DLD1 (cell line): ENCODE measurements around the gene RBMY1A1.
"Not testable (repeated sequence)": the region's sequence is repeated elsewhere in the genome, so short reads cannot be mapped to it uniquely, and the experiment has no call there.

Experiments
- in situ Hi-C: cut with HindIII; loops from 2 replicates; pipeline ENCODE4 v1.10.0; 2017; ENCODE audit warnings: low sequenced_read_pairs

Gene RBMY1A1

DNA sequence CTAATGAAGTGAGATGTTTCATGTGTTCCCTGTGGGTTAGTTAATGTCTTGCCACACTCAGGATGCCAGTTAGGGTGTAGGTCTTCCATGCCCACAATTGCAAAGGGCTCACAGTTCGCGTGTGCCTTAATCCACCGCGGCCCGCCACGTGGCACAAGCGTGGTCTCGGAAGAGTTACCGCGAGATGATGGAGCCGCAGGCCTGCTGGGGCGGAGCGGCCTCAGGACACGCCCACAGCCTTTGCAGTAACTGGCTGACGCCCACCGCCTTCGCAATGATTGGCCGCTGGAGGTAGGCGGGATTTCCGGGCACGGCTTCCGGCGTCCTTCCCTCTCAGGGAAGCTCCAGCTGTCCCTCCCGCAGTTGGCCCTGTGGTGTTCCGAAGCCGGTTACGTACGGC is at the start of gene RBMY1A1:
Gene RBMY1A1, plus strand, starts transcription at position 301 of the 400 bp plus-strand sequence. CDS start 2,013 bp downstream, outside the sequence.
- in situ Hi-C loops: not testable (repeated sequence)

DNA sequence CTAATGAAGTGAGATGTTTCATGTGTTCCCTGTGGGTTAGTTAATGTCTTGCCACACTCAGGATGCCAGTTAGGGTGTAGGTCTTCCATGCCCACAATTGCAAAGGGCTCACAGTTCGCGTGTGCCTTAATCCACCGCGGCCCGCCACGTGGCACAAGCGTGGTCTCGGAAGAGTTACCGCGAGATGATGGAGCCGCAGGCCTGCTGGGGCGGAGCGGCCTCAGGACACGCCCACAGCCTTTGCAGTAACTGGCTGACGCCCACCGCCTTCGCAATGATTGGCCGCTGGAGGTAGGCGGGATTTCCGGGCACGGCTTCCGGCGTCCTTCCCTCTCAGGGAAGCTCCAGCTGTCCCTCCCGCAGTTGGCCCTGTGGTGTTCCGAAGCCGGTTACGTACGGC is 23.6 kb upstream of the RBMY1A1 start, which contains the start of gene RBMY1B:
Gene RBMY1B, plus strand, starts transcription at position 301 of the 400 bp plus-strand sequence. CDS start 2,013 bp downstream, outside the sequence.
- in situ Hi-C loops: not testable (repeated sequence)

DNA sequence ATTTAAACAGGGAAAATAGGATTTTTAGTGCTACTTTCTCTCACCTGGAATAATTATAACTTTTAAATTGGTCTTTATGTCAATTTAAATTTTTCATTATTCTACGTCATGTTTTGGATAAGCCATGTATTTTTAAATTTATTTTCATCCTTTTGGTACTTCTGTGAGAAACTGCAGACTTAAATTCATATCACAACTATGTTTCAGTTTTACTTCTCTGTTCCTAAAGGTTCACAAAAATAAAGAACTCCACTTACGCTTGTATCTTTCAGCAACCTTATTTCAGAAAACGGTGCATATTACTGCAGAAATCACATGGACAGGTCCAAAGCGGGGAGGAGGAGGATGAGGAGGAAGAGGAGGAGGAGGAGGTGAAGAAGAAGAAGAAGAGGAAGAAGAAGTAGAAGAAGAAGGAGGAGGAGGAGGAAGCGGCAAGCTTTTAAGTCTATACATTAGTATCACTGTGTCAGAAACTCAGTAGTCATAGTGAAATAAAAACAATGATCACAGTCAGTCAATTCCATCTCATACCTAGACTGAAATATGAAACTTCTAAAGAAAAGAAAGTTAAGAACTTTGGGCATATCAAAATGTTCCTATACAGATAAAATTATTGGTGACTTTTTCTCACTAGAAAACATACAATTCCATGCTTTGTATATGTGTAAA is 24.8 kb downstream of the RBMY1A1 start:
- in situ Hi-C loops: not testable (repeated sequence)

DNA sequence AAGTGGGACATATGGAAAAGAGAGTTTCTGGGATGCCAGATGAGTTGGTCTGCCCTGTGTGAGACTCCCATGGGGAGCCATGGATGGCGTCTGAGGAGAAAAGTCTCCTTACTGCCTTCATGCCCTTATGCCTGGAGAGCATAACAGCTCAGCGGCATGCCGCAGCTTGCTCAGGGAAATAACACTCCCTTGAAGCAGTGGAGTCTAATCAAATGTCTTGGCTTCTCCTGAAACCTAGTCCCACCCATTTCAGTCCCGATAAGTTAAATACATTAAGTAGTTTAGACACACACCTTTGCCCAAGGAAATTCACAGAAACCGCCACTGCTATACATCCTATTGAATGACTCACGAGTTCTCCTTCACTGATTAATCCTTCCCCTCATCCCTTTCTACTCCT is 50.8 kb downstream of the RBMY1A1 start:
- in situ Hi-C loops: no loop called here

DNA sequence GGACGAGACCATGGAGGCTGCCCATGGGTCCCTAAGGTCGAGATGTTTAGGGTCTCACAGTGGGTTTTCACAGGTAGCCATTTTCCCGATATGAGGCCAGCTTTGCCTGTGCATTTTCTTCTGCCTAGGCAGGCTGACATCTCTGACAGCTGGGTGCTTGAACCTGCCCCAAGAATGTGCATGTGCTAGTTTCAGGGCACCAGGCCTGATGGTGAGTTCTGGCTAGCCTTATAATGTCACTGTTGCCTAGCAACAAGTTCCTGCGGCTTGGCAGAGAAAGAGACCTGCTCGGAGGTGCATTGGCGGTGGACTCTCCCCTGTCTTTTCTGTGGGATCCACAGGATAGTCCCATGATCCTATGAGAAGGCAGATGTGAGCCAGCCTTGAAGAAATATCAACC is 51.8 kb downstream of the RBMY1A1 start:
- in situ Hi-C loops: not testable (repeated sequence)

DNA sequence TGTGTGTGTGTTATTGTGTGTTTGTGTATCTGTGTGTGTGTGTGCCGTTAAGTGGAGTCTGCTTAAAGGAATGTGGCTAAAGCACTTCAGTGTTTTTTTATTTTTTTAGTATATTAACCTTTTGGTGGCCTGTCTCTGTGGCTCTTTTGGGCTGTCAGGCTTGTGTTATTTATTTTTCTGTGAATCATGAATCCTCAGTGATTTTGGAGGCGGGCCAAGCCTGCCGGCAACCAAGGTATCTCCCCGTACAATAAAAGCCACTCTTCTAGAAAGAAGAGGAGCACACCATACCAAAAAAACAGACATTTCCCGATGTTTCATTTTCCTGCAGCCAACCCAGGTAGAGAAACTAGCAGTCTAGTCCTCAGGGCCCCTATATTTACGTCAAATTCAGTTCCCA is 57.4 kb downstream of the RBMY1A1 start:
- in situ Hi-C loops: no loop called here

DNA sequence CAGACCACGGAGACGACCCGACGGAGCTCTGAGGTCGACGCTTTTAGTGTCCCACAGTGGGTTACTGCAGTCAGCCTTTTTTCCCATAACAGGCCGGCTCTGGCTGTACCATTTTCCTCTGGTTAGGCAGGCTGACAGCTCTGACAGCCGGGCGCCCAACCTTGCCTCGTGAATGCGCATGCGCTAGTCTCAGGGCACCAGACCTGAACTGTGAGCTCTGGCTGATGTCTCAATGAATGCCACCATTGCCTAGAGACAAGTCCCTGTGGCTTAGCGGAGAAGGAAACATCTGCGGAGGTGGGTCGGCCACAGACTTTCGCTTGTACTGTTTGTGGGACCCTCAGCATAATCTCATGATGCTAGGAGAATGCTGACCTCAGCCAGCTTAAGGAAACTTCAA is 61.6 kb downstream of the RBMY1A1 start:
- in situ Hi-C loops: not testable (repeated sequence)
